H9 (cell line): ENCODE measurements around the gene EEF1AKMT2. TPM values are rescaled to one million over a fixed set of nuclear protein-coding genes. Genes with fewer than 3 reads are reported as not detected.
A peak's percentile ranks its signal among the peaks of the same experiment; 100 is the strongest.

Source experiments
- DNase-seq: peaks from one replicate; pipeline ENCODE4 v3.0.0-alpha.2; 2017
- H2AFZ ChIP-seq: one replicate; pipeline ENCODE4 v1.6.1; 2013; ENCODE audit warnings: mild to moderate bottlenecking, low read length, control low read depth, moderate library complexity
- H2AK5ac ChIP-seq: 2 replicates; pipeline ENCODE4 v1.6.1; 2013; ENCODE audit warnings: low read length, control low read depth, mixed read lengths; ENCODE audit not compliant: insufficient read length
- H2BK120ac ChIP-seq: one replicate; pipeline ENCODE4 v1.6.1; 2013; ENCODE audit warnings: low read depth, mild to moderate bottlenecking, low read length, control low read depth, inconsistent platforms; ENCODE audit not compliant: poor library complexity, severe bottlenecking
- H2BK12ac ChIP-seq: 2 replicates; pipeline ENCODE4 v1.6.1; 2013; ENCODE audit warnings: low read length, control low read depth, mixed read lengths, low read depth; ENCODE audit not compliant: insufficient read length
- H2BK15ac ChIP-seq: 2 replicates; pipeline ENCODE4 v1.6.1; 2013; ENCODE audit warnings: low read depth, low read length, control low read depth
- H2BK20ac ChIP-seq: one replicate; pipeline ENCODE4 v1.6.1; 2013; ENCODE audit warnings: low read depth, mild to moderate bottlenecking, low read length, control low read depth, inconsistent platforms; ENCODE audit not compliant: poor library complexity, severe bottlenecking
- H2BK5ac ChIP-seq: 2 replicates; pipeline ENCODE4 v1.6.1; 2013; ENCODE audit warnings: low read length, control low read depth, mixed read lengths; ENCODE audit not compliant: insufficient read length
- H3K14ac ChIP-seq: 2 replicates; pipeline ENCODE4 v1.6.1; 2013; ENCODE audit warnings: low read length, control low read depth; ENCODE audit not compliant: insufficient read depth
- H3K18ac ChIP-seq: 2 replicates; pipeline ENCODE4 v1.6.1; 2013; ENCODE audit warnings: low read depth, mild to moderate bottlenecking, mixed read lengths, low read length, control low read depth; ENCODE audit not compliant: insufficient read length
- H3K23ac ChIP-seq: 2 replicates; pipeline ENCODE4 v1.6.1; 2013; ENCODE audit warnings: low read length, control low read depth, mixed read lengths, low read depth; ENCODE audit not compliant: insufficient read length
- H3K23me2 ChIP-seq: 2 replicates; pipeline ENCODE4 v1.6.1; 2013; ENCODE audit warnings: low read depth, mild to moderate bottlenecking, mixed read lengths, low read length, control low read depth; ENCODE audit not compliant: insufficient read length, poor library complexity, severe bottlenecking
- H3K27ac ChIP-seq: 2 replicates; pipeline ENCODE4 v1.5.1; 2013; ENCODE audit warnings: low read length, control low read depth, mixed read lengths, low read depth; ENCODE audit not compliant: insufficient read length
- H3K27me3 ChIP-seq: 2 replicates; pipeline ENCODE4 v1.6.1; 2013; ENCODE audit warnings: low read length, control low read depth, inconsistent platforms; ENCODE audit not compliant: insufficient read depth
- H3K4ac ChIP-seq: 2 replicates; pipeline ENCODE4 v1.6.1; 2013; ENCODE audit warnings: low read depth, mild to moderate bottlenecking, control low read depth, inconsistent platforms, low read length, moderate library complexity
- H3K4me1 ChIP-seq: 2 replicates; pipeline ENCODE4 v1.6.1; 2013; ENCODE audit warnings: low read length, control low read depth, inconsistent platforms; ENCODE audit not compliant: insufficient read depth
- H3K4me2 ChIP-seq: 2 replicates; pipeline ENCODE4 v1.6.1; 2013; ENCODE audit warnings: low read length, control low read depth, mixed read lengths; ENCODE audit not compliant: insufficient read length, insufficient read depth
- H3K56ac ChIP-seq: 2 replicates; pipeline ENCODE4 v1.6.1; 2013; ENCODE audit warnings: low read depth, mild to moderate bottlenecking, mixed read lengths, low read length, control low read depth; ENCODE audit not compliant: insufficient read length
- H3K79me1 ChIP-seq: 2 replicates; pipeline ENCODE4 v1.6.1; 2013; ENCODE audit warnings: low read depth, mild to moderate bottlenecking, moderate library complexity, low read length, control low read depth, inconsistent platforms; ENCODE audit not compliant: insufficient read depth, poor library complexity, severe bottlenecking
- H3K79me2 ChIP-seq: 2 replicates; pipeline ENCODE4 v1.6.1; 2013; ENCODE audit warnings: low read length, control low read depth, inconsistent platforms; ENCODE audit not compliant: insufficient read depth
- H3K9ac ChIP-seq: 2 replicates; pipeline ENCODE4 v1.6.1; 2013; ENCODE audit warnings: low read length, control low read depth, mixed read lengths; ENCODE audit not compliant: insufficient read length; ENCODE audit errors: extremely low read depth
- H3K9me3 ChIP-seq: one replicate; pipeline ENCODE4 v1.6.1; 2013; ENCODE audit warnings: low read depth, low read length, inconsistent platforms; ENCODE audit not compliant: control insufficient read depth
- H3T11ph ChIP-seq: one replicate; pipeline ENCODE4 v1.6.1; 2013; ENCODE audit warnings: mild to moderate bottlenecking, low read length, control low read depth, inconsistent platforms
- H4K20me1 ChIP-seq: one replicate; pipeline ENCODE4 v1.6.1; 2013; ENCODE audit not compliant: control insufficient read depth, insufficient read length, insufficient read depth
- H4K5ac ChIP-seq: 2 replicates; pipeline ENCODE4 v1.6.1; 2013; ENCODE audit warnings: low read depth, mild to moderate bottlenecking, mixed read lengths, low read length, control low read depth; ENCODE audit not compliant: insufficient read length
- H4K8ac ChIP-seq: replicated peaks from 2 replicates; pipeline ENCODE4 v1.6.1; 2013; ENCODE audit warnings: low read length, control low read depth, mixed read lengths, low read depth; ENCODE audit not compliant: insufficient read length
- H4K91ac ChIP-seq: 2 replicates; pipeline ENCODE4 v1.6.1; 2013; ENCODE audit warnings: low read depth, mild to moderate bottlenecking, moderate library complexity, mixed read lengths, low read length, control low read depth; ENCODE audit not compliant: insufficient read length
- H3K27ac Mint-ChIP-seq, 3 experiments: 2 replicates in 2 of 3; 3 replicates in 1 of 3; pipeline ENCODE4 v1.8.0; 2020 to 2021; ENCODE audit warnings: mixed read lengths in 3 of 3, mild to moderate bottlenecking in 1 of 3, moderate library complexity in 1 of 3
- H3K27me3 Mint-ChIP-seq: 2 replicates; pipeline ENCODE4 v1.8.0; 2021; ENCODE audit warnings: low read depth, mild to moderate bottlenecking, moderate library complexity, mixed read lengths
- H3K36me3 Mint-ChIP-seq, 3 experiments: 2 replicates in 2 of 3; 3 replicates in 1 of 3; pipeline ENCODE4 v1.8.0; 2020 to 2021; ENCODE audit warnings: low read depth in 3 of 3, mixed read lengths in 3 of 3; ENCODE audit not compliant: insufficient read depth in 1 of 3
- H3K4me1 Mint-ChIP-seq, 2 experiments: 2 replicates each; pipeline ENCODE4 v1.8.0; 2020; ENCODE audit warnings: mixed read lengths in 2 of 2
- H3K4me3 Mint-ChIP-seq, 2 experiments: 2 replicates in 1 of 2; 3 replicates in 1 of 2; pipeline ENCODE4 v1.8.0; 2020 to 2021; ENCODE audit warnings: mild to moderate bottlenecking in 2 of 2, mixed read lengths in 2 of 2, moderate library complexity in 1 of 2
- H3K9me3 Mint-ChIP-seq, 2 experiments: 2 replicates in 1 of 2; 3 replicates in 1 of 2; pipeline ENCODE4 v1.8.0; 2020; ENCODE audit warnings: mild to moderate bottlenecking in 2 of 2, mixed read lengths in 2 of 2, moderate library complexity in 1 of 2
- WGBS: extraction: QIAGEN DNeasy Blood & Tissue Kit; methylation state at CpG from one replicate; pipeline ENCODE4 v1.1.7; 2013; ENCODE audit warnings: missing lambda C conversion rate, low lambda C conversion rate, mixed read lengths; ENCODE audit not compliant: insufficient read length; ENCODE audit errors: extremely low coverage; 5-methylcytosine and 5-hydroxymethylcytosine counted together
- total RNA-seq: library from RNA; stranded (reverse); gene quantifications from 2 replicates; pipeline ENCODE4 v1.2.1, GENCODE V29; 2021
- TF ChIP-seq, protein P1 (sequence below): fragments of 200-600 bp; sonication (generic); conservative IDR thresholded peaks from 3 replicates; pipeline ENCODE4 v1.8.0; 2021; ENCODE audit warnings: antibody characterized with exemption, mild to moderate bottlenecking

The EEF1AKMT2 gene
- total RNA-seq, 1 experiment from 2014 or later, result 19.0 TPM

DNA sequence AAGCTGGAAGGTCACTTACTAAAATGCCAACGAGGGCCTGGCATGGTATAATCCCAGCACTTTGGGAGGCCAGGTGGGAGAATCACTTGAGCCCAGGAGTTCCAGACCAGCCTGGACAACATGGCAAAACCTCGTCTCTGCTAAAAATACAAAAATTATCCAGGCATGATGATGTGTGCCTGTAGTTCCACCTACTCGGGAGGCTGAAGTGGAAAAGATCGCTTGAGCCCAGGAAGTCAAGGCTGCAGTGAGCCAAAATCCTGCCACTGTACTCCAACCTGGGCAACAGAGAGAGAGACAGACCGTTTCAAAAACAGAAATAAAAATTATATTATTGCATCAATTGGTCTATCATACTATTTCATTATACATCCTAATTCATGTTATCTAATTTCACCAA, 29.4 kb downstream of the EEF1AKMT2 start:
- H3K4me3 Mint-ChIP-seq, result no peak overlapping the region

More for the DNA sequence above, 29.4 kb downstream of the EEF1AKMT2 start:
- Histone ChIP-seq H3K79me2 (no peaks in the 10 kb centered on the region), H3K4me2 (no peak overlapping the region), H2BK15ac (no peak overlapping the region), H2BK12ac (no peak overlapping the region), H3K9me3 (no peaks in the 10 kb centered on the region), H3K4me1 (no peaks in the 10 kb centered on the region), H2AFZ (no peak overlapping the region), H3K27ac (no peak overlapping the region), H3K14ac (no peak overlapping the region), H2AK5ac (no peak overlapping the region), H3K18ac (no peak overlapping the region), H3K79me1 (no peaks in the 10 kb centered on the region), H4K8ac (no peak overlapping the region), H2BK120ac (no peak overlapping the region), H3K56ac (no peak overlapping the region), H4K5ac (no peak overlapping the region), H3K4ac (no peak overlapping the region), H3K23me2 (no peaks in the 10 kb centered on the region), H3T11ph (no peak overlapping the region), H3K9ac (no peak overlapping the region), H3K23ac (no peak overlapping the region), H4K20me1 (no peaks in the 10 kb centered on the region), H2BK5ac (no peak overlapping the region), H4K91ac (no peak overlapping the region), H3K27me3 (no peaks in the 10 kb centered on the region), H2BK20ac (no peak overlapping the region)
- Mint-ChIP-seq H3K36me3 (peaks cover 0 to 31% (median 31%) of the 10 kb centered on the region in 3 experiments; a peak in 5 of 7 replicates), H3K27me3 (no peaks in the 10 kb centered on the region), H3K27ac (peak overlapping the region in 1 of 3 experiments; percentile 68; a peak in 1 of 7 replicates), H3K9me3 (no peaks in the 10 kb centered on the region), H3K4me1 (peaks cover 3 to 8% of the 10 kb centered on the region in 2 experiments; a peak in 3 of 4 replicates)
- no peak for DNase-seq
- no CpG with 5 or more reads among the region's 5 CpGs for WGBS
- TF ChIP-seq, protein P1, sequence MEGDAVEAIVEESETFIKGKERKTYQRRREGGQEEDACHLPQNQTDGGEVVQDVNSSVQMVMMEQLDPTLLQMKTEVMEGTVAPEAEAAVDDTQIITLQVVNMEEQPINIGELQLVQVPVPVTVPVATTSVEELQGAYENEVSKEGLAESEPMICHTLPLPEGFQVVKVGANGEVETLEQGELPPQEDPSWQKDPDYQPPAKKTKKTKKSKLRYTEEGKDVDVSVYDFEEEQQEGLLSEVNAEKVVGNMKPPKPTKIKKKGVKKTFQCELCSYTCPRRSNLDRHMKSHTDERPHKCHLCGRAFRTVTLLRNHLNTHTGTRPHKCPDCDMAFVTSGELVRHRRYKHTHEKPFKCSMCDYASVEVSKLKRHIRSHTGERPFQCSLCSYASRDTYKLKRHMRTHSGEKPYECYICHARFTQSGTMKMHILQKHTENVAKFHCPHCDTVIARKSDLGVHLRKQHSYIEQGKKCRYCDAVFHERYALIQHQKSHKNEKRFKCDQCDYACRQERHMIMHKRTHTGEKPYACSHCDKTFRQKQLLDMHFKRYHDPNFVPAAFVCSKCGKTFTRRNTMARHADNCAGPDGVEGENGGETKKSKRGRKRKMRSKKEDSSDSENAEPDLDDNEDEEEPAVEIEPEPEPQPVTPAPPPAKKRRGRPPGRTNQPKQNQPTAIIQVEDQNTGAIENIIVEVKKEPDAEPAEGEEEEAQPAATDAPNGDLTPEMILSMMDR, result no peak
